ENCODE results near the gene WDR86. TPM values are rescaled to one million over a fixed set of nuclear protein-coding genes. Genes with fewer than 3 reads are reported as not detected.

Gene WDR86
- polyA plus RNA-seq, 1 donor from 2014 or later: 46.2 TPM

DNA sequence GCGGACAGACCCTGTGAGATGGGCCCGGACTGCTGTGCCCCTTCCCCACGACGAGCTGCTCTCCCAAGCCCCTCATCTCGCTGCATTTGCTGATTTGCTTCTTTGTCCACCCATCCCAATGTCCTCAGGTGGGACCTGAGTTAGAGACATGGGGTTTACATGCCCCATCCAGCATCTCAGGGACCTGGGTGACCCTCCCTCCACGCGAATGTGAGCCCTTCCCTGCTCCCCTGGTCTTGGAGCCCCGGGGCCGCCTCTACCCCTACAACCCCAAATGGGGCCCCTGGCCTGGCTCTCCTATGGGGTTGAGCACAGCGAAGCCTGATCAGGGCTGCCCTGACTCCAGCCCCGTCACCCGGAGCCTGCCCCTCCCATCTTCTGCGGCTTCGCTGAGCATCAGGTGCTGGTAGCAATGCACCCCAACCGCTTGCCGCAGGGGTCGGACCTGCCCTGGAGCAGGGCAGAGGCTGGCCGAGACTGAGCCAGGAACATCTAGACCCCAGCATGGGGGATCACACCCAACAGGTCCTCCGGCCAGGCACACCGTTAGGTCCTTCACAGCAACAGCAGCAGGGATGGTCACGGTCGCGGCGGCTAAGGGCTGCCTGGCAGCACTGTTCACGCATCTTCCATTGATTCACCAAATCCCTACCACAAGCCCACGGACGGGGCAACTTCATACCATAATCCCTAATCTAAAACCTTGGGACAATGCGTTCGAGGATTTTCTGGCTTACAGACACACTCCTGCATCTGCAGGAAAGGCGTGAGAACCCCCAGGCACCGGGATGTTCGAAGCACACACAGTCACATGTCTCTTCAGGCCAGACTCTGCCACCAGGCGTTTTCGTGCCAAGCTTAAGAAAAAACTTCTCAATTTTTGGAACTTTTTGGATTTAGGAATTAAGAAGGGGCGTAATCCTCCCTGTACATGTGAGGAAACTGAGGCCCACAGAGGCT, 15.5 kb downstream of the WDR86 start:
- no peaks in the 10 kb centered on the region for H3K9me2 ChIP-seq (ENCODE audit: insufficient read depth, low read length)
- H3F3A ChIP-seq (ENCODE audit: insufficient read depth, low read length, poor library complexity, severe bottlenecking): no peaks in the 10 kb centered on the region
- no peaks in the 10 kb centered on the region for H3K79me2 ChIP-seq (replicated peaks; ENCODE audit: insufficient read depth, low read length)
- H2AFZ ChIP-seq (ENCODE audit: low read depth, low read length): no peak overlapping the region
- no peak overlapping the region for H3K9ac ChIP-seq (ENCODE audit: low read length)
- no peaks in the 10 kb centered on the region for H3K9me3 ChIP-seq (ENCODE audit: low read length)
- H3K4me2 ChIP-seq (ENCODE audit: low read length): no peak overlapping the region
- H3K36me3 ChIP-seq (ENCODE audit: insufficient read depth, low read length): peaks cover 5% of the 10 kb centered on the region
- H3K27me3 ChIP-seq (ENCODE audit: insufficient read depth, low read depth, low read length): no peaks in the 10 kb centered on the region
- no peak overlapping the region for H3K27ac ChIP-seq (ENCODE audit: low read length)
- no peaks in the 10 kb centered on the region for H4K20me1 ChIP-seq (ENCODE audit: insufficient read depth)
- TF ChIP-seq EZH2 (IDR thresholded peaks at IDR 0.05; ENCODE audit: borderline replicate concordance, insufficient read depth, low read length, poor library complexity, severe bottlenecking) (no peak), POLR2AphosphoS5 (IDR thresholded peaks at IDR 0.05) (no peak), RAD21 (conservative IDR thresholded peaks at IDR 0.05) (no peak)
- no peak overlapping the region for H3K4me3 ChIP-seq (ENCODE audit: low read length)

DNA sequence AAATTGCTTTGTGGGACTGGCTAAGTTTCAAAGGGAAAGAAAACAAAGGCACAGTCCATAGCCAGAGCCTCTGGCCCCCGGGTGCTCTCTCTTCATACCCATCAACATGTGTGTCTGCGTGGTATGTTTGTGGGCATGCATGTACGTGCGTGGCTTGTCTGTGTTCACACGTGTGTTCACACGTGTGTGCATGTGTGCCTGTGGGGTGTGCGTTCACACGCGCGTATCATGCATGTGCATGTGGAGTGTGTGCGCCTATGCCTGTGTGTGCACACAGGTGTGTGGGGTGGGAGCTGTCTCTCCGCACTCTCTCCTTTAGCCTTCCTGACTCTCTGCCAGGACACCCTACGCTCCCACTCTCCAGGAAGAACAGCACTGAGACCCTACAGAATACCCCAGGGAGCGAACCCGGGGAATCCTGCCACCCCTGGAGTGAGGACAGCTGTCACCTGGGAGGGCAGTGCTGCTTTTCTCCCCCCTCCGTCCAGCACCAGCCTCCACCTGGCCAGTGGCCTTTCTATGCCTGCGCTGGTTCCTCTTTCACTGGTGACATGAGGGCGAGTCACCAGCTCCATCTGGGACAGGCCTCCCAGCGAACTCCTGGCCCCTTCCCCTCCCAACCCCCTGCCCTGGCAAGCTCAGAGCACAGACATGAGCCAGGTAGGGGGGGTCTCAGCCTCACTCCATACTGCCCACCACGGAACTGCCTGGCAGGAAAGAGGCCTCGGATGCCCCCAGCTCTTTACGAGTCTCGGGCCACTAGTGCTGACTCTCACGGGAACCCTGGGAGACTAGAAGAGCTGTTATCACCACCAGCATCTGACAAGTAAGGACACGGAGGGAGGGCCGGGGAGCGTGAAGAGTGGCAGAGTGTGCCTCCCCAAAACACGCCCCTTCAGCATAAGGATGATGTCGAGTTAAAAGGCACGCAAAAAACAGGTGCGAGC, 16.5 kb downstream of the WDR86 start:
- no peaks in the 10 kb centered on the region for H3K9me2 ChIP-seq (ENCODE audit: insufficient read depth, low read length)

More for the DNA sequence above, 16.5 kb downstream of the WDR86 start:
- Histone ChIP-seq H2AFZ (ENCODE audit: low read depth, low read length) (no peak overlapping the region), H3K27ac (ENCODE audit: low read length) (no peak overlapping the region), H3K79me2 (replicated peaks; ENCODE audit: insufficient read depth, low read length) (no peaks in the 10 kb centered on the region), H3K36me3 (ENCODE audit: insufficient read depth, low read length) (peaks cover 2% of the 10 kb centered on the region), H4K20me1 (ENCODE audit: insufficient read depth) (no peaks in the 10 kb centered on the region), H3K27me3 (ENCODE audit: insufficient read depth, low read depth, low read length) (no peaks in the 10 kb centered on the region), H3K9me3 (ENCODE audit: low read length) (no peaks in the 10 kb centered on the region), H3F3A (ENCODE audit: insufficient read depth, low read length, poor library complexity, severe bottlenecking) (no peaks in the 10 kb centered on the region), H3K9ac (ENCODE audit: low read length) (no peak overlapping the region), H3K4me2 (ENCODE audit: low read length) (no peak overlapping the region), H3K4me3 (ENCODE audit: low read length) (no peak overlapping the region)
- TF ChIP-seq EZH2 (IDR thresholded peaks at IDR 0.05; ENCODE audit: borderline replicate concordance, insufficient read depth, low read length, poor library complexity, severe bottlenecking) (no peak), MXI1 (conservative IDR thresholded peaks at IDR 0.05; ENCODE audit: poor library complexity, severe bottlenecking) (no peak), POLR2AphosphoS5 (IDR thresholded peaks at IDR 0.05) (no peak), SMC3 (conservative IDR thresholded peaks at IDR 0.05; ENCODE audit: poor library complexity) (no peak), TAF1 (IDR thresholded peaks at IDR 0.05; ENCODE audit: low read depth) (no peak), RAD21 (conservative IDR thresholded peaks at IDR 0.05) (no peak), EP300 (conservative IDR thresholded peaks at IDR 0.05; ENCODE audit: poor library complexity, severe bottlenecking) (no peak)
- TF ChIP-seq, protein P1, sequence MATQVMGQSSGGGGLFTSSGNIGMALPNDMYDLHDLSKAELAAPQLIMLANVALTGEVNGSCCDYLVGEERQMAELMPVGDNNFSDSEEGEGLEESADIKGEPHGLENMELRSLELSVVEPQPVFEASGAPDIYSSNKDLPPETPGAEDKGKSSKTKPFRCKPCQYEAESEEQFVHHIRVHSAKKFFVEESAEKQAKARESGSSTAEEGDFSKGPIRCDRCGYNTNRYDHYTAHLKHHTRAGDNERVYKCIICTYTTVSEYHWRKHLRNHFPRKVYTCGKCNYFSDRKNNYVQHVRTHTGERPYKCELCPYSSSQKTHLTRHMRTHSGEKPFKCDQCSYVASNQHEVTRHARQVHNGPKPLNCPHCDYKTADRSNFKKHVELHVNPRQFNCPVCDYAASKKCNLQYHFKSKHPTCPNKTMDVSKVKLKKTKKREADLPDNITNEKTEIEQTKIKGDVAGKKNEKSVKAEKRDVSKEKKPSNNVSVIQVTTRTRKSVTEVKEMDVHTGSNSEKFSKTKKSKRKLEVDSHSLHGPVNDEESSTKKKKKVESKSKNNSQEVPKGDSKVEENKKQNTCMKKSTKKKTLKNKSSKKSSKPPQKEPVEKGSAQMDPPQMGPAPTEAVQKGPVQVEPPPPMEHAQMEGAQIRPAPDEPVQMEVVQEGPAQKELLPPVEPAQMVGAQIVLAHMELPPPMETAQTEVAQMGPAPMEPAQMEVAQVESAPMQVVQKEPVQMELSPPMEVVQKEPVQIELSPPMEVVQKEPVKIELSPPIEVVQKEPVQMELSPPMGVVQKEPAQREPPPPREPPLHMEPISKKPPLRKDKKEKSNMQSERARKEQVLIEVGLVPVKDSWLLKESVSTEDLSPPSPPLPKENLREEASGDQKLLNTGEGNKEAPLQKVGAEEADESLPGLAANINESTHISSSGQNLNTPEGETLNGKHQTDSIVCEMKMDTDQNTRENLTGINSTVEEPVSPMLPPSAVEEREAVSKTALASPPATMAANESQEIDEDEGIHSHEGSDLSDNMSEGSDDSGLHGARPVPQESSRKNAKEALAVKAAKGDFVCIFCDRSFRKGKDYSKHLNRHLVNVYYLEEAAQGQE (IDR thresholded peaks at IDR 0.05; ENCODE audit: borderline replicate concordance): no peak
- TF ChIP-seq, protein P2, sequence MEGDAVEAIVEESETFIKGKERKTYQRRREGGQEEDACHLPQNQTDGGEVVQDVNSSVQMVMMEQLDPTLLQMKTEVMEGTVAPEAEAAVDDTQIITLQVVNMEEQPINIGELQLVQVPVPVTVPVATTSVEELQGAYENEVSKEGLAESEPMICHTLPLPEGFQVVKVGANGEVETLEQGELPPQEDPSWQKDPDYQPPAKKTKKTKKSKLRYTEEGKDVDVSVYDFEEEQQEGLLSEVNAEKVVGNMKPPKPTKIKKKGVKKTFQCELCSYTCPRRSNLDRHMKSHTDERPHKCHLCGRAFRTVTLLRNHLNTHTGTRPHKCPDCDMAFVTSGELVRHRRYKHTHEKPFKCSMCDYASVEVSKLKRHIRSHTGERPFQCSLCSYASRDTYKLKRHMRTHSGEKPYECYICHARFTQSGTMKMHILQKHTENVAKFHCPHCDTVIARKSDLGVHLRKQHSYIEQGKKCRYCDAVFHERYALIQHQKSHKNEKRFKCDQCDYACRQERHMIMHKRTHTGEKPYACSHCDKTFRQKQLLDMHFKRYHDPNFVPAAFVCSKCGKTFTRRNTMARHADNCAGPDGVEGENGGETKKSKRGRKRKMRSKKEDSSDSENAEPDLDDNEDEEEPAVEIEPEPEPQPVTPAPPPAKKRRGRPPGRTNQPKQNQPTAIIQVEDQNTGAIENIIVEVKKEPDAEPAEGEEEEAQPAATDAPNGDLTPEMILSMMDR (IDR thresholded peaks at IDR 0.05; ENCODE audit: poor library complexity, severe bottlenecking): no peak

Data from neural cell (in vitro differentiated cells).